HepG2 (cell line): ENCODE measurements around the gene ARHGAP31. TPM values are rescaled to one million over a fixed set of nuclear protein-coding genes. Genes with fewer than 3 reads are reported as not detected.

Experiments
- ATAC-seq: fragments of 200-7000 bp; cut with Tn5 transposase; 3 replicates; pipeline ENCODE4 v1.9.1; 2020; ENCODE audit warnings: mild to moderate bottlenecking, moderate library complexity
- BruUV-seq: library from RNA; stranded (reverse); fragments of 400-500 nt; replicated peaks from 2 replicates; lab custom pipeline; 2021; lab: Mats Ljungman, UMichigan
- CTCF ChIA-PET: fragments of 300-600 bp; formaldehyde crosslinking; extraction: SDS; loops from one replicate; lab custom pipeline; 2021; ENCODE audit warnings: low total read pairs, inconsistent platforms, low intra/inter-chr PET ratio; lab: Yijun Ruan, JAX
- POLR2A ChIA-PET: fragments of 350-600 bp; sonication (Branson Sonifier 250); formaldehyde crosslinking; loops from one replicate; lab custom pipeline; 2020; ENCODE audit warnings: antibody characterized with exemption, inconsistent platforms; lab: Yijun Ruan, JAX
- DNase-seq: peaks from one replicate; pipeline ENCODE4 v3.0.0-alpha.2; 2015; ENCODE audit warnings: low spot score
- FAIRE-seq: peaks from 3 replicates; lab custom pipeline; 2011; peaks lifted over from hg19 to GRCh38; lab: Jason Lieb, UNC
- H2AFZ ChIP-seq: one replicate; pipeline ENCODE4 v1.6.1; 2011; ENCODE audit warnings: low read length, inconsistent platforms
- H3K27ac ChIP-seq: fragments of 300-600 bp; 3 replicates; pipeline ENCODE4 v1.8.0; 2011; ENCODE audit warnings: mixed run types, mild to moderate bottlenecking, mixed read lengths, low read length, inconsistent platforms; ENCODE audit not compliant: insufficient read depth; ENCODE audit errors: extremely low read length
- H3K27me3 ChIP-seq, 2 experiments: fragments of 200-600 bp in 1 of 2; 2 replicates in 1 of 2; 3 replicates in 1 of 2; pipeline versions ENCODE4 v1.6.0 to v1.8.0; 2011; ENCODE audit warnings: low read length in 2 of 2, mild to moderate bottlenecking in 2 of 2, moderate library complexity in 2 of 2, inconsistent platforms in 1 of 2; ENCODE audit not compliant: insufficient read depth in 2 of 2, control insufficient read depth in 1 of 2
- H3K36me3 ChIP-seq, 2 experiments: fragments of 200-600 bp in 1 of 2; replicated peaks in 1 of 2; 2 replicates in 1 of 2; 3 replicates in 1 of 2; pipeline versions ENCODE4 v1.5.1 to v1.8.0; 2011; ENCODE audit warnings: low read length in 2 of 2, inconsistent platforms in 1 of 2; ENCODE audit not compliant: insufficient read depth in 2 of 2, control insufficient read depth in 1 of 2
- H3K4me1 ChIP-seq: 2 replicates; pipeline ENCODE4 v1.5.1; 2012; ENCODE audit warnings: low read length, inconsistent platforms; ENCODE audit not compliant: insufficient read depth
- H3K4me2 ChIP-seq: 2 replicates; pipeline ENCODE4 v1.6.0; 2011; ENCODE audit warnings: low read depth, low read length, inconsistent platforms
- H3K4me3 ChIP-seq, 3 experiments: fragments of 200-600 bp in 1 of 3; sonication (generic), shearing (Covaris generic) in 1 of 3; replicated peaks in 1 of 3; 2 replicates each; pipeline ENCODE4 v1.5.1; 2011 to 2016; ENCODE audit warnings: low read length in 3 of 3, inconsistent platforms in 2 of 3, low read depth in 2 of 3, mild to moderate bottlenecking in 2 of 3, control low read depth in 1 of 3, mixed read lengths in 1 of 3; ENCODE audit not compliant: insufficient read depth in 1 of 3
- H3K79me2 ChIP-seq: one replicate; pipeline ENCODE4 v1.6.1; 2011; ENCODE audit warnings: low read length, inconsistent platforms; ENCODE audit not compliant: insufficient read depth
- H3K9ac ChIP-seq: 2 replicates; pipeline ENCODE4 v1.6.0; 2011; ENCODE audit warnings: mild to moderate bottlenecking, low read depth, low read length, inconsistent platforms; ENCODE audit not compliant: insufficient read depth
- H3K9me3 ChIP-seq: 2 replicates; pipeline ENCODE4 v1.5.1; 2012; ENCODE audit warnings: mild to moderate bottlenecking, low read length
- H4K20me1 ChIP-seq: 2 replicates; pipeline ENCODE4 v1.6.0; 2011; ENCODE audit warnings: inconsistent platforms, mild to moderate bottlenecking, low read length, moderate library complexity; ENCODE audit not compliant: insufficient read depth
- ARID2 ChIP-seq: sonication (generic); formaldehyde crosslinking; IDR thresholded peaks from 2 replicates; pipeline ENCODE4 v1.8.1; 2022; ENCODE audit warnings: mild to moderate bottlenecking, missing genetic modification reagents, borderline replicate concordance
- ASH2L ChIP-seq: fragments of 300-600, 200-600 bp; sonication (generic); IDR thresholded peaks from 2 replicates; pipeline ENCODE4 v1.7.0; 2017; ENCODE audit warnings: low read depth, mild to moderate bottlenecking, moderate library complexity, mixed read lengths, low read length; ENCODE audit not compliant: insufficient read length
- ATF1 ChIP-seq: IDR thresholded peaks from 2 replicates; pipeline ENCODE4 v1.6.1; 2016; ENCODE audit warnings: mild to moderate bottlenecking, control low read depth
- ELF1 ChIP-seq: sonication (generic); formaldehyde crosslinking; IDR thresholded peaks from 2 replicates; pipeline ENCODE4 v1.4.0; 2020; ENCODE audit warnings: missing genetic modification reagents
- FUBP1 ChIP-seq: sonication (generic); formaldehyde crosslinking; IDR thresholded peaks from 2 replicates; pipeline ENCODE4 v1.5.1; 2020; ENCODE audit warnings: missing genetic modification reagents, mild to moderate bottlenecking, borderline replicate concordance
- GTF2F1 ChIP-seq: fragments of 150-350 bp; IDR thresholded peaks from 2 replicates; pipeline ENCODE4 v1.6.1; 2014; ENCODE audit warnings: low read length
- HMG20B ChIP-seq: conservative IDR thresholded peaks from 2 replicates; pipeline ENCODE4 v1.6.1; 2016; ENCODE audit warnings: missing genetic modification reagents, missing compliant biosample characterization
- ISL2 ChIP-seq: sonication (generic); formaldehyde crosslinking; IDR thresholded peaks from 2 replicates; pipeline ENCODE4 v1.5.0; 2020; ENCODE audit warnings: missing genetic modification reagents
- PPARG ChIP-seq: conservative IDR thresholded peaks from 2 replicates; pipeline ENCODE4 v1.6.1; 2016; ENCODE audit warnings: missing biosample characterization, missing genetic modification reagents
- RAD21 ChIP-seq: fragments of 450-650 bp; formaldehyde crosslinking; IDR thresholded peaks from 2 replicates; pipeline ENCODE4 v1.5.0; 2020; ENCODE audit warnings: mild to moderate bottlenecking
- SNAPC4 ChIP-seq: sonication (generic); formaldehyde crosslinking; IDR thresholded peaks from 2 replicates; pipeline ENCODE4 v1.4.0; 2020; ENCODE audit warnings: mild to moderate bottlenecking, missing genetic modification reagents
- TARDBP ChIP-seq: sonication (generic); formaldehyde crosslinking; IDR thresholded peaks from 2 replicates; pipeline ENCODE4 v1.8.0; 2022; ENCODE audit warnings: mild to moderate bottlenecking, missing genetic modification reagents
- THAP11 ChIP-seq: IDR thresholded peaks from 2 replicates; pipeline ENCODE4 v1.6.1; 2016; ENCODE audit warnings: missing biosample characterization, missing genetic modification reagents
- THYN1 ChIP-seq: sonication (generic); formaldehyde crosslinking; IDR thresholded peaks from 2 replicates; pipeline ENCODE4 v1.8.1; 2023; ENCODE audit warnings: low read depth, mild to moderate bottlenecking, moderate library complexity, missing genetic modification reagents, borderline replicate concordance
- TOE1 ChIP-seq: sonication (generic); formaldehyde crosslinking; IDR thresholded peaks from 2 replicates; pipeline ENCODE4 v1.4.0; 2020; ENCODE audit warnings: mild to moderate bottlenecking, missing genetic modification reagents
- WIZ ChIP-seq: sonication (generic); formaldehyde crosslinking; IDR thresholded peaks from 2 replicates; pipeline ENCODE4 v1.5.1; 2020; ENCODE audit warnings: mild to moderate bottlenecking, missing genetic modification reagents
- ZKSCAN5 ChIP-seq: sonication (generic); formaldehyde crosslinking; IDR thresholded peaks from 2 replicates; pipeline ENCODE4 v1.5.1; 2020; ENCODE audit warnings: mild to moderate bottlenecking, missing genetic modification reagents
- ZNF746 ChIP-seq: sonication (generic); formaldehyde crosslinking; IDR thresholded peaks from 2 replicates; pipeline ENCODE4 v1.8.0; 2022; ENCODE audit warnings: mild to moderate bottlenecking, missing genetic modification reagents
- WGBS: methylation state at CpG from one replicate; pipeline ENCODE4 v1.1.6; 2017; ENCODE audit warnings: low lambda C conversion rate; 5-methylcytosine and 5-hydroxymethylcytosine counted together
- in situ Hi-C: cut with HindIII; loops from 2 replicates; pipeline ENCODE4 v1.10.0; 2017; ENCODE audit warnings: low pct_unique_long_range_greater_than_20kb; ENCODE audit not compliant: extremely low pct_ligation_motif_present
- intact Hi-C: fragments of 100-400 bp; cut with micrococcal nuclease; formaldehyde crosslinking; loops from one replicate; pipeline ENCODE4 v1.10.0; 2022; ENCODE audit not compliant: unreplicated experiment
- polyA plus RNA-seq, 8 experiments: library from polyadenylated mRNA; depleted of rRNA in 3 of 8; stranded (reverse) in 7 of 8; unstranded in 1 of 8; fragments of >200 nt; fragmentation: Illumina TruSeq in 4 of 8; extraction: Trizol in 4 of 8; gene quantifications; 2 replicates each; pipeline versions ENCODE4 v1.2.1 to v1.2.3, GENCODE V29; 2011 to 2016; ENCODE audit warnings: low read depth in 4 of 8, missing spikeins in 1 of 8, mixed read lengths in 1 of 8; ENCODE audit not compliant: insufficient read depth in 1 of 8
- total RNA-seq, 5 experiments: library from RNA; depleted of rRNA; stranded (reverse); fragments of >200 nt; fragmentation: Illumina TruSeq; extraction: Trizol; gene quantifications; 2 replicates each; pipeline ENCODE4 v1.2.3, GENCODE V29; 2016; ENCODE audit warnings: low read depth in 1 of 5

ARHGAP31 gene
- total and polyA plus RNA-seq, 2 of the 13 experiments (the other 11 are each of a cell fraction or from before 2014, with no cell fraction given): not detected

GRCh38 chr3:119402791-119403190, 108.6 kb downstream of the ARHGAP31 start (continued):
- TF ChIP-seq ARID2 (CRISPR knock-in tag) (no peak), ASH2L (no peak), TARDBP (CRISPR knock-in tag) (no peak), ISL2 (CRISPR knock-in tag) (no peak)

- Histone ChIP-seq H3K36me3 (no peaks in the 10 kb centered on the region), H3K9me3 (no peaks in the 10 kb centered on the region), H2AFZ (no peak overlapping the region), H3K79me2 (no peaks in the 10 kb centered on the region), H3K27ac (no peak overlapping the region), H4K20me1 (no peaks in the 10 kb centered on the region), H3K9ac (no peak overlapping the region), H3K4me3 (no peak overlapping the region), H3K27me3 (no peaks in the 10 kb centered on the region), H3K4me1 (no peaks in the 10 kb centered on the region), H3K4me2 (no peak overlapping the region)
- ATAC-seq: no peak
- intact Hi-C loops (no loop called here), in situ Hi-C loops (loop anchor here (25.0 kb wide), 1 partner anchor 284 kb away; the partner anchor contains the start of gene COX17)
- ChIA-PET POLR2A (no interaction called here), CTCF (no interaction called here)
- no peak for FAIRE-seq
- no peak for DNase-seq
- 42% methylated on average over 1 of the region's 1 CpG for WGBS
- no TSS peak for BruUV-seq
- no peak for TF ChIP-seq ZKSCAN5 (CRISPR knock-in tag)
- TF ChIP-seq TOE1 (CRISPR knock-in tag): no peak
- no peak for TF ChIP-seq RAD21 (CRISPR knock-in tag)
- TF ChIP-seq HMG20B (CRISPR knock-in tag): no peak
- no peak for TF ChIP-seq SNAPC4 (CRISPR knock-in tag)
- no peak for TF ChIP-seq WIZ (CRISPR knock-in tag)
- no peak for TF ChIP-seq THYN1 (CRISPR knock-in tag)
- no peak for TF ChIP-seq ATF1 (CRISPR knock-in tag)
- TF ChIP-seq ASH2L: no peak
- no peak for TF ChIP-seq GTF2F1
- TF ChIP-seq FUBP1: no peak
- no peak for TF ChIP-seq THAP11 (CRISPR knock-in tag)
- no peak for TF ChIP-seq ELF1 (CRISPR knock-in tag)
- TF ChIP-seq ZNF746: no peak
- no peak for TF ChIP-seq PPARG
Observed at GRCh38 chr3:119403201-119403600, 109.0 kb downstream of the ARHGAP31 start.
